DMS114 treated with DMSO at 0.1 percent for 48 hours (cell line): ENCODE measurements around the gene ITPK1.
"Not testable (repeated sequence)": the region's sequence is repeated elsewhere in the genome, so short reads cannot be mapped to it uniquely, and the experiment has no call there.

Experiments
- DNase-seq: peaks from one replicate; lab custom pipeline; 2025; ENCODE audit not compliant: unreplicated experiment; lab: John Stamatoyannopoulos, UW

The ITPK1 gene

DNA sequence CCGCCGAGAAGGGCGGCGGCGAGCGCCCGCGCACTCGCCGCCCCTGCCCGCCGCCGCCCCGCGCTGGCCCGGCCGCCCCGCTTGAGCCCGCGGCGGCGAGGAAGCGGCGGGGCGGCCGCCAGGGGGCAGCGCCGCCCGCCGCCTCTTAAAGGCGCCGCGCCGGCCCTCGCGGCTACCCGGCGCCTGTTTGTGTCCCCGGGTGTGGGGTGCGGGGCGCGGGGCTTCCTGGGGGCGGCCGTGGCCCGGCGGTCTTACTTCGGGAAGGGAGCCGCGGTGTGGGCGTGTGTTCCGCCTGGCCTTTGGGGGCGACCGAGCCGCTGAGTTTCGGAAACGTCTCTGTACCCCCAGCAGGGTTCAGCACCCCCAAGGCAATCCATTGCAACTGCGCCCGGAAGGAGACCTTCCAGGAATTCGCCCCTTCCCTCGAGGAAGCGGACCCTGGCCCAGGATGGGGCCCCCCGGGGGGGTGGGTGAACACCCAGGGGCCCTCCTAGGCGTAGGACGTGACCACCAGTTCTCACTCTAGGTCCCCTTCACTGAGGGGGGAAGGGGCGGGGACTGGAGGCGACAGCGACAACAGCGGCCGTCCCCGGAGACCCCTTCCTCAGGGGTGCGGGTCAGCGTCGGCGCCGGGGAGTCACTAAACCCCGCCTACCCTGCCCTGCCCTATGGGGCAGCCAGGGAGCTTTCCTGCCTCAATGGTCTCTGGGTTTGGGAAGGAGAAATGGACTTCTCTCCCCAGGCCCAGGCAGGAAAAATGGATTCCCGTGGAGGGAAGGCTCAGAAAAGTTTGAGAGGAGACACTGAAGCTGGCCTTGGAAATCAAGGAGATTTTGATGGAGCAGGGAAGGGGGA, at the start of gene ITPK1:
ITPK1 (minus strand) TSS at position 105 of the 855 bp plus-strand sequence. CDS start 762 bp downstream, outside the sequence.
- no peak for DNase-seq

DNA sequence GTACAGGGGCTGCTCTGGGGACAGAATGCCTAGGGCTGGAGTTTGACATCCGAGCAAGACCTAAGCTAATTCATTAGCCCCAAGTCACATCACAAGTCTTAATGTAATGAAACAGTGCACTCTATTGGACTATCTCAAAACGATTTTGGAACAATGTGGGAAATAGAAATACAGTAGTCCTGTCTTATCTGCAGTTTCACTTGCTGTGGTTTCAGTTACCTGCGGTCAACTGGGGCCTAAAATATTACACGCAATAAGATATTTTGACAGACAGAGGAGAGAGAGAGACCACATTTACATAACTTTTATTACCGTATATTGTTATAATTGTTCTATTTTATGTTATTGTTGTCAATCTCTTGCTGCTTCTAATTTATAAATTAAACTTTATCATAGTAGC, 47.8 kb upstream of the ITPK1 start:
- no peak for DNase-seq

- no peak for DNase-seq
Measured at GRCh38 chr14:93161411-93161940, 45.8 kb upstream of the ITPK1 start.

DNA sequence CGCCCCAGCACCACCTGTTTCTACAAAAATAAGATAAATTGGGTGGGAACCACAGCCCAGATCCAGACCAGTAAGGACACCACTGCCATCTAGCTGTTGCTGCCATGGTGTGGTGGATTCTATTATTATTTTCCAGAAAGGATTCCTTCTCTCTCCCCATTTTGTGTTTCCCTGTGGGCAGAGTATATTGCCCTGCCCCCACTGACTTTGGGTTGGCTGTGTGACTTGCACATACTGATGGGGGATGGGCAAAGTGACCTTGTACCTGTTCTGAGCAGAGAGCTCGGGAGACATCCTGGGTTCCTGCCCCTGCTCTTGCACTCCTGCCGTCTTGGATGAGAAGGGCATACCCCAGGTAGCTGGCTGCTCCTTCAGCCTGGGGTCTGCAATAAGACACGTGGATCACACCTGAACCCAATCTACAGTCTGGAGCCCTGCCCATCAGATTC, 44.7 kb upstream of the ITPK1 start:
- peak; percentile 21 for DNase-seq

- DNase-seq = not testable (repeated sequence)
Measured at GRCh38 chr14:93159625-93160352, 44.1 kb upstream of the ITPK1 start.

- not testable (repeated sequence) for DNase-seq
Measured at GRCh38 chr14:93158349-93158748, 42.6 kb upstream of the ITPK1 start.

DNA sequence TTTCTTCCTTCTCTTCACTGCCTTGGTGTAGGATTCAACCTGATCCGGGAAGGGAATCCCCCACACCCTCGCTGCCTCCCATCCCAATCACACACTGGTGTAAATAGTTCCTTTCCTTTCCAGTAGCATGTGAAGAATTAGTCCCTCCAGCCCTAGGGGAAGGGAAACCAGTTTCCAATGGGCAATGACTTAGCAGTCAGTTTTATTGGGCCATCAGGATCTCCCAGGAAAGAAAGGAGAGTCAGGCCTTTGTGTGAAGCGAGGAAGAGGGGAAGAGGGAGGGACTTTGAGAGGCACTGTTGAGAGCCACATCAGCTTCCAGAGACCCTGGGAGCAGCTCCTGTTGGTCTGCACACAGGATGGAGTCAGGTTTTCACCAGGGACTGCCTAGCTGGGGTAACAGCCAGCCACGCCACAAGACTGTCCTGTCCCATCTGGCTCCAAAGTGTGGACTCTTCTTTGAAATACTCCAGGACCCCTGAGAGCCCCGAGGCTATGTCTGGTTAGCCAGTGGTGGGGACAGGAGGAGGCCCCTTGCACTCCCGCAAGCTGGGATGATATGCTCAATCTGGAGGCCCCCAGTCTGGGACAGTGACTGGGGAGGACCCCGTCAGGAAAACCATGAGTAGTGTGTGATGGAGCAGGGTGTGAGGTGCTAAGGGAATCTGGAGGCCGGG, 41.1 kb upstream of the ITPK1 start:
- no peak for DNase-seq

DNA sequence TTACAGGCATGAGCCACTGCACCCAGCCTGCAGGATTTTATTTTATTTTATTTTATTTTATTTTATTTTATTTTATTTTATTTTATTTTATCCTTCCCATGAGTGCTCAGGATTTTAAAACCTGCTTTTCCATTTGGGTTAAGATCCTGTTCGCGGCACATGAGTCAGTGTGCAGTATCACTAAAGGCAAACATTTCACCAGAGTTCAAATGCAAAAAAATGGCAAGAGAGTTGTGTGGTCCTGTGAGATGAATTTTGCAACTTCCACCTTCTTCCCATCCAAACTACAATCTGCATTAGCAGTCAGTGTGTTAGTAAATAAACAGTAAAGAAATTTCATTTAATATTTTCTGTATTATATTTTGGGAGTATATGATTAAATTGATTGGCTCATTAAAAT, 39.9 kb upstream of the ITPK1 start:
- DNase-seq = no peak

DNA sequence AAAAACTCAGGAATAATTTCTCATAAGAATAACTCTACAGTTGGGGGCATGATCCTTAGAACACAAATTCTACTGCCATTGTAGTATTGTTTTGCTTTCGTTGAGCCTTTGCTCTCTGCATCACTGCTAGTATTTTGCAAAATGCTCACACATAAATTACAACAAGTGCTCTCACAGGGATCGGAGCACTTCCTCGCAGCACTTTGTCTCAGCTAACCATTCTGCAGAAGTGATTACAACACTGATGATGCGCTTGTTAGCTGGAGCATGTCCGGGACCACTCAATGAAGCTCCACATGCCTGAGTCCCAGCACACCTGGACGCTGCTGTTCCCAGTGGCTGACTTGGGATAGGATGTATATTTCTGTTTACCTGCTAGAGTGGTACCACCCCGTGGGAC, 37.4 kb upstream of the ITPK1 start:
- DNase-seq = no peak

- DNase-seq = no peak
Measured at GRCh38 chr14:93150227-93151208, 34.8 kb upstream of the ITPK1 start.

DNA sequence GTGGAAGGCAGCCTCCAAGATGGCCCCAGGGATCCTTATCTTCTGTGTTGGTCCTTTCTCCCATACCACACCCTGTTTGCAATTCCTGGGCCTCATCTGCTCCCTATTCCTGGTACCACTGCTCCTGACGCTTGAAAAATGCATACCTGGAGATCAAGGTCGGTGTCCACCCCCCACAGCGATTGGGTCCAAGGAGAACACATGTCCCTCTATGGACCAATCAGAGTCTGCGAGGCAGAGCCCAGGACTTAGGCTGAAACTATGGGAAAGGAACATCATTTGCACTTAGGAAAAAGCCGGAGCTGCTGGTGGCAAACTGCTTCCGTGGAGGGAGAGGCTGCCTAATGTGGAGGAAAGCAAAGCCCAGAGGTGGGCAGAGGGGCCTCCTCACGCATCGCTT, 33.3 kb upstream of the ITPK1 start:
- DNase-seq = no peak

DNA sequence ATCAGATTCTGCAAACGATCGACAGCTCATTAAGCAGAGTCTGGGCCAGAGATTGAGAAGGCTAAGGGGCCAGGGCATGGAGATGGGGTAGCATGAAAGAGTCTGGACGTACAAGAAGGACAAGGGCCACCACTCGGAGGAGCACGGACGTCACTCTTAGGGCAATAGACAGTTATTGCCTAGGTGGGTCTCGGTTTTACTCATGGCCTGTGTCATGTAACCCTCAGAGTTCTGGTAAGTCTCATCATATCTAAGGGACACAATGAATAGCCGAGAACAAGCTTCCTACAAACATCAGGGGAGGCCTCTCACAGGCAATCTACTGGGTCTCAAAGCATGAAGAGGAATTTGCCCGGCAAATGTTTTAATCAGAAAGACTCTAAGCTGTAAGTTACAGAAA, 30.4 kb upstream of the ITPK1 start:
- DNase-seq = no peak

GRCh38 chr14:93142854-93143652, 27.3 kb upstream of the ITPK1 start:
- DNase-seq = no peak

DNA sequence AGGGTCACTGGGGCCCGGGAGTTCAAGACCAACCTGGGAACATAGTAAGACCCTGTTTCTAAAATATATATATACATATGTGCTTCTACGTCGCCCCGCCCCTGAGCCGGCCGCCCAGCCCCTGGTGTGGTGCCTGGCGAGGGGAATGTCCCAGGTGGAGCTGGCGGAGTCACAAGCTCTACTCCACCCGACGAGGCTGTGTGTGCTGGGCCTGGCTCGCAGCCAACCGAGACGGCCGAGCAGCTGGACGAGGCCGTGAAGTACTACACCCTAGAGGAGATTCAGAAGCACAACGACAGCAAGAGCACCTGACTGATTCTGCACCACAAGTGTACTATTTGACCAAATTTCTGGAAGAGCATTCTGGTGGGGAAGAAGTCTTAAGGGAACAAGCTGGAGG, 22.1 kb upstream of the ITPK1 start:
- DNase-seq = no peak

GRCh38 chr14:93136508-93136907, 20.8 kb upstream of the ITPK1 start:
- not testable (repeated sequence) for DNase-seq

DNA sequence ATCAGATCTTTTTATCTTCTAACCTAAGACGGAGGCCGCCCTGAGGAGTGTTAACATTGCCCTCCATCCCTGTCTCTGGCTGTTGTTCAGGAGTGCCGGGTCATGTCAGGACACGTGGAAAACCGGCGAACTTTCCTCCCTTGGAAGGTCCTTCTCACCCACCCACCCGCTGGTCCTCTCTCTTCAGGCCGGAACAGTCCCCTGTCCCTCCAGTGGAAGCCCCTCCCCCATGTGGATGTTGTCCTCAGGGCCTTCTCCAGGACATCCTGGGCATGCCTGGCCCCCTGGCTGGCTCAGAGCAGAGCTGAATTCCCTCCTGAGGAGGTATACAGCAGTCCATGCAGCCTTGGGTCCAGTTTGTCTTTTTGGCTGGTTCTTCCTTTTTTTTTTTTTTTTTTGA, 20.3 kb upstream of the ITPK1 start:
- no peak for DNase-seq

DNA sequence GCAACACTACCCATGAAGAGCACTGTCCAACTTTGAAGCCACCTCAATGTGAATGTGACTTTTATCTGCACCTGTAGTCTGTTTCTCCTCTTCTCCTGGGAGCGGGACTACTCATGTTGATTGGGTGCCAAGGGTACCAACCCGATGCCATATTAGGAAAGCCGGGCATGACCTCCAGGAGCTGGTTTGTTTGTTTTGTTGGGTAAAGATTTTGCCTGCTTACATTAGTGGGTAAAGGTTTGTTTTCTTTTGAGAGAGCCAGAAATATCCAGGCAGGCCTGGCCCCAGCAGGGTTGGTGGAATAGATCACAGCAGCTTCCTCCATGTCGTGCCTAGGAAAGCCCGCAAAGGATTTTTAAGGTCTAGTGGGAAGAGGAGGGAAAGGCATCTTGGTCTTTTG, 19.7 kb upstream of the ITPK1 start:
- DNase-seq = no peak

GRCh38 chr14:93133464-93133863, 17.7 kb upstream of the ITPK1 start:
- no peak for DNase-seq

- DNase-seq = no peak
Measured at GRCh38 chr14:93132472-93133065, 16.8 kb upstream of the ITPK1 start.
